SK-N-SH (cell line): ENCODE results near the gene GDNF. TPM values are rescaled to one million over a fixed set of nuclear protein-coding genes. Genes with fewer than 3 reads are reported as not detected.

Source experiments
- CTCF ChIA-PET: fragments of 300-600, 350-600 bp; formaldehyde crosslinking; extraction: SDS; loops from one replicate; lab custom pipeline; 2021; lab: Yijun Ruan, JAX
- POLR2A ChIA-PET: fragments of 350-600 bp; sonication (Branson Sonifier 250); formaldehyde crosslinking; extraction: SDS; loops from one replicate; lab custom pipeline; 2020; ENCODE audit warnings: antibody characterized with exemption, inconsistent platforms; lab: Yijun Ruan, JAX
- DNase-seq: peaks from one replicate; pipeline ENCODE4 v3.0.0; 2012
- H2AFZ ChIP-seq: fragments of 200-600 bp; sonication (generic); 2 replicates; pipeline ENCODE4 v1.8.1; 2016; ENCODE audit warnings: antibody characterized with exemption, mild to moderate bottlenecking, low read depth
- H3F3A ChIP-seq: fragments of 200-600 bp; sonication (generic); replicated peaks from 2 replicates; pipeline ENCODE3; 2016; ENCODE audit warnings: antibody characterized with exemption, mild to moderate bottlenecking; ENCODE audit not compliant: insufficient read depth
- H3K27ac ChIP-seq, 2 experiments: fragments of 200-500 bp in 1 of 2; fragments of 200-600 bp in 1 of 2; sonication (Bioruptor generic) in 1 of 2; sonication (generic), shearing (Covaris generic) in 1 of 2; 2 replicates each; pipeline versions ENCODE4 v1.5.1 to v1.6.1; 2014 to 2016; ENCODE audit warnings: low read depth in 2 of 2, inconsistent platforms in 1 of 2, low read length in 1 of 2, mild to moderate bottlenecking in 1 of 2, mixed read lengths in 1 of 2
- H3K27me3 ChIP-seq: fragments of 200-600 bp; sonication (generic), shearing (Covaris generic); 2 replicates; pipeline ENCODE4 v1.6.1; 2016; ENCODE audit warnings: mixed run types; ENCODE audit not compliant: insufficient read depth
- H3K36me3 ChIP-seq, 2 experiments: fragments of 200-500 bp in 1 of 2; fragments of 200-600 bp in 1 of 2; sonication (Bioruptor generic) in 1 of 2; sonication (generic) in 1 of 2; replicated peaks in 1 of 2; 2 replicates each; pipeline versions ENCODE3 to v1.5.1; 2014 to 2016; ENCODE audit warnings: low read length in 1 of 2, mild to moderate bottlenecking in 1 of 2; ENCODE audit not compliant: insufficient read depth in 2 of 2, control insufficient read depth in 1 of 2
- H3K4me1 ChIP-seq, 2 experiments: fragments of 200-500 bp in 1 of 2; fragments of 200-600 bp in 1 of 2; sonication (Bioruptor generic) in 1 of 2; sonication (generic), shearing (Covaris generic) in 1 of 2; 2 replicates each; pipeline versions ENCODE4 v1.5.1 to v1.6.1; 2014 to 2016; ENCODE audit warnings: low read depth in 1 of 2, low read length in 1 of 2, mixed run types in 1 of 2; ENCODE audit not compliant: insufficient read depth in 2 of 2, control insufficient read depth in 1 of 2
- H3K4me2 ChIP-seq: fragments of 200-600 bp; sonication (generic), shearing (Covaris generic); 2 replicates; pipeline ENCODE4 v1.6.1; 2017; ENCODE audit warnings: mixed run types
- H3K4me3 ChIP-seq, 2 experiments: fragments of 200-500 bp in 1 of 2; fragments of 200-600 bp in 1 of 2; sonication (Bioruptor generic) in 1 of 2; sonication (generic), shearing (Covaris generic) in 1 of 2; 2 replicates each; pipeline versions ENCODE4 v1.5.1 to v1.8.1; 2014 to 2016; ENCODE audit warnings: low read depth in 2 of 2, inconsistent platforms in 1 of 2, low read length in 1 of 2, mild to moderate bottlenecking in 1 of 2, mixed read lengths in 1 of 2, moderate library complexity in 1 of 2
- H3K79me2 ChIP-seq: fragments of 200-600 bp; sonication (generic); 2 replicates; pipeline ENCODE4 v1.8.1; 2017; ENCODE audit warnings: mild to moderate bottlenecking; ENCODE audit not compliant: insufficient read depth
- H3K9ac ChIP-seq: fragments of 200-600 bp; sonication (generic); 2 replicates; pipeline ENCODE4 v1.6.1; 2017; ENCODE audit warnings: mixed run types
- H3K9me2 ChIP-seq: fragments of 200-600 bp; sonication (generic); 2 replicates; pipeline ENCODE4 v1.6.1; 2017; ENCODE audit warnings: mixed run types
- H3K9me3 ChIP-seq: fragments of 200-600 bp; sonication (generic); 2 replicates; pipeline ENCODE4 v1.6.1; 2017; ENCODE audit warnings: mixed run types, mild to moderate bottlenecking, moderate library complexity
- H4K20me1 ChIP-seq: fragments of 200-600 bp; sonication (generic); 2 replicates; pipeline ENCODE4 v1.6.1; 2017; ENCODE audit warnings: mild to moderate bottlenecking, mixed run types; ENCODE audit not compliant: insufficient read depth
- EZH2phosphoT487 ChIP-seq: fragments of 200-600 bp; sonication (generic); IDR thresholded peaks from 2 replicates; pipeline ENCODE4 v1.6.1; 2017; ENCODE audit warnings: low read depth, mixed run types, mild to moderate bottlenecking, antibody characterized with exemption, moderate library complexity, borderline replicate concordance
- FOXJ3 ChIP-seq: sonication (generic); formaldehyde crosslinking; IDR thresholded peaks from 2 replicates; pipeline ENCODE4 v1.5.1; 2020; ENCODE audit warnings: mild to moderate bottlenecking, missing genetic modification reagents
- RFX5 ChIP-seq: IDR thresholded peaks from 2 replicates; pipeline ENCODE4 v1.6.1; 2012; ENCODE audit warnings: mild to moderate bottlenecking, improper control_type of control experiment, low read length
- TAF1 ChIP-seq: IDR thresholded peaks from 2 replicates; pipeline ENCODE4 v1.6.1; 2012; ENCODE audit warnings: low read depth, mild to moderate bottlenecking, low read length, moderate library complexity, borderline replicate concordance
- TCF12 ChIP-seq: IDR thresholded peaks from 2 replicates; pipeline ENCODE4 v1.4.0; 2012
- TEAD4 ChIP-seq: IDR thresholded peaks from 2 replicates; pipeline ENCODE4 v1.4.0; 2012; ENCODE audit warnings: mild to moderate bottlenecking, borderline replicate concordance; ENCODE audit not compliant: insufficient read depth
- WGBS: methylation state at CpG from one replicate; pipeline ENCODE4 v1.1.6; 2017; ENCODE audit warnings: low lambda C conversion rate; 5-methylcytosine and 5-hydroxymethylcytosine counted together
- polyA plus RNA-seq, 3 experiments: library from polyadenylated mRNA; depleted of rRNA; stranded (reverse); fragments of >200 nt; gene quantifications; 2 replicates each; pipeline ENCODE4 v1.2.3, GENCODE V29; 2012
- TF ChIP-seq, protein P1 (sequence below): IDR thresholded peaks from 2 replicates; pipeline ENCODE4 v1.6.1; 2012; ENCODE audit warnings: mild to moderate bottlenecking, low read depth, low read length, moderate library complexity
- TF ChIP-seq, protein P2 (sequence below): fragments of 200-600 bp; sonication (generic); IDR thresholded peaks from 2 replicates; pipeline ENCODE4 v1.6.1; 2017; ENCODE audit warnings: antibody characterized with exemption, mild to moderate bottlenecking, moderate library complexity
- TF ChIP-seq, protein P3 (sequence below): fragments of 150-350 bp; IDR thresholded peaks from 2 replicates; pipeline ENCODE4 v1.6.1; 2017; ENCODE audit warnings: antibody characterized with exemption, low read length, low read depth, borderline replicate concordance

Gene GDNF
- polyA plus RNA-seq, 1 of the 3 experiments (the other 2 are of a cell fraction): 9.0 TPM

DNA sequence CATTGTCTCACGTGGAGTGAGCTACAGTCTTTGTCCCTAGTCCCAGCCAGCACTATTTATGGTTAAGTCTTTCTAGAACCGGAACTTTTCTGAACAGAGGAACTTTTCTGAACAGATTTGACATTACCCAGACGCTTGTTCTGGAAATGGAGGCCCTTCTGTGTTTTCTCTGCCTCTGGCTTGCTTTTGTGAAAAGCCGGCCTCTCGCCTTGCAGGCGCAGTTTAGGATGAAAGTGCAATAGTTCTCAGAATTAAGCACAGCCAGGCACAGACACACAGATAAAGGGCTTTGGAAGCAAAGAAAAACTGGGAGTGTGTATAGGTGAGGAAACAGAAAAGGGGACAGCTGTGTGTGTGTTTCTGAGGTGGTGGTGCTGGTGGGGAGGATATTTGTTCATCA, 5.9 kb downstream of the GDNF start (continued):
- TF ChIP-seq TEAD4: no peak
- no peak for TF ChIP-seq EZH2phosphoT487
- TF ChIP-seq, protein P1, sequence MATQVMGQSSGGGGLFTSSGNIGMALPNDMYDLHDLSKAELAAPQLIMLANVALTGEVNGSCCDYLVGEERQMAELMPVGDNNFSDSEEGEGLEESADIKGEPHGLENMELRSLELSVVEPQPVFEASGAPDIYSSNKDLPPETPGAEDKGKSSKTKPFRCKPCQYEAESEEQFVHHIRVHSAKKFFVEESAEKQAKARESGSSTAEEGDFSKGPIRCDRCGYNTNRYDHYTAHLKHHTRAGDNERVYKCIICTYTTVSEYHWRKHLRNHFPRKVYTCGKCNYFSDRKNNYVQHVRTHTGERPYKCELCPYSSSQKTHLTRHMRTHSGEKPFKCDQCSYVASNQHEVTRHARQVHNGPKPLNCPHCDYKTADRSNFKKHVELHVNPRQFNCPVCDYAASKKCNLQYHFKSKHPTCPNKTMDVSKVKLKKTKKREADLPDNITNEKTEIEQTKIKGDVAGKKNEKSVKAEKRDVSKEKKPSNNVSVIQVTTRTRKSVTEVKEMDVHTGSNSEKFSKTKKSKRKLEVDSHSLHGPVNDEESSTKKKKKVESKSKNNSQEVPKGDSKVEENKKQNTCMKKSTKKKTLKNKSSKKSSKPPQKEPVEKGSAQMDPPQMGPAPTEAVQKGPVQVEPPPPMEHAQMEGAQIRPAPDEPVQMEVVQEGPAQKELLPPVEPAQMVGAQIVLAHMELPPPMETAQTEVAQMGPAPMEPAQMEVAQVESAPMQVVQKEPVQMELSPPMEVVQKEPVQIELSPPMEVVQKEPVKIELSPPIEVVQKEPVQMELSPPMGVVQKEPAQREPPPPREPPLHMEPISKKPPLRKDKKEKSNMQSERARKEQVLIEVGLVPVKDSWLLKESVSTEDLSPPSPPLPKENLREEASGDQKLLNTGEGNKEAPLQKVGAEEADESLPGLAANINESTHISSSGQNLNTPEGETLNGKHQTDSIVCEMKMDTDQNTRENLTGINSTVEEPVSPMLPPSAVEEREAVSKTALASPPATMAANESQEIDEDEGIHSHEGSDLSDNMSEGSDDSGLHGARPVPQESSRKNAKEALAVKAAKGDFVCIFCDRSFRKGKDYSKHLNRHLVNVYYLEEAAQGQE: no peak
- TF ChIP-seq FOXJ3: no peak
- no peak for TF ChIP-seq TAF1
- TF ChIP-seq RFX5: no peak

DNA sequence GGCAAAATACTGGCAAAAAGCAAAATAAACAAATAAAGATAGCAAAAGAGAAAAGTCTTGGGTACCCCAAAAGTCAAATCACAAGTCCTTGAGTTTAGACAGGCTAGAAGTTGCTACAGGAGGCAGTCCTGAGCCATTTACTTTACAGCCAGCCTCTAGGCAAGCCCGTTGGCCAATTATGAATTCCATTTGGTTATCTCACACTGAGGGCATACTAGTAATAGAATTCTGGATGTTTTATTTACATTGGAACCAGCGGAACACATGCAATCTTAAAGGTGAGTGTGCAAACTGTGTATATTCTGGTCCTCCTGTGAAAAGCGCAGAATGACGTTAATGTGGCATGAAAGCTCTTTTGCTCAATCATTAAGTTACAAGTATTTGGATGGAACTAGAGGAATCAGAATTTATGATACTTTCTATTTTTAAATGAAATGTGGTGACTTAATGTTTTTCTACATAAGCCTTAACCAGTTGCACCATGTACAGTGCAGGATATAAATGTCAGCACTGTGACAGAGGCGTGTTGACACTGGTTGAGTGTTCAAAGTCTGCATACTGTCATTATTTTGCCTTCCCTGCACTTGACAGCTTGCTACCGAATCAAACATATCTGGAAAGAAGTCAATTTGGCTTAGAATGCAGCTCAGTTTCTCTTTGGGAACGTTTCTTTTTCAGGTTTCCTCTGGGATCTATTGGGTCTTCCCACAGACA, 7.9 kb downstream of the GDNF start:
- Histone ChIP-seq H3K27ac (peak overlapping the region in 1 of 2 experiments; percentile 87; a peak in 2 of 4 replicates), H2AFZ (no peak overlapping the region), H3K9me3 (no peaks in the 10 kb centered on the region), H3K4me2 (peak overlapping the region; percentile 41; the same call in 1 of the 2 replicates), H3K36me3 (peaks cover 0 to 26% of the 10 kb centered on the region in 2 experiments), H3F3A (peaks cover 15% of the 10 kb centered on the region), H3K9me2 (no peaks in the 10 kb centered on the region), H3K27me3 (no peaks in the 10 kb centered on the region), H3K79me2 (peaks cover 100% of the 10 kb centered on the region), H3K4me1 (peaks cover 2 to 32% of the 10 kb centered on the region in 2 experiments; a peak in 3 of 4 replicates), H4K20me1 (no peaks in the 10 kb centered on the region; the same call in 1 of the 2 replicates), H3K4me3 (no peak overlapping the region), H3K9ac (no peak overlapping the region; the same call in 1 of the 2 replicates)
- TF ChIP-seq, protein P2, sequence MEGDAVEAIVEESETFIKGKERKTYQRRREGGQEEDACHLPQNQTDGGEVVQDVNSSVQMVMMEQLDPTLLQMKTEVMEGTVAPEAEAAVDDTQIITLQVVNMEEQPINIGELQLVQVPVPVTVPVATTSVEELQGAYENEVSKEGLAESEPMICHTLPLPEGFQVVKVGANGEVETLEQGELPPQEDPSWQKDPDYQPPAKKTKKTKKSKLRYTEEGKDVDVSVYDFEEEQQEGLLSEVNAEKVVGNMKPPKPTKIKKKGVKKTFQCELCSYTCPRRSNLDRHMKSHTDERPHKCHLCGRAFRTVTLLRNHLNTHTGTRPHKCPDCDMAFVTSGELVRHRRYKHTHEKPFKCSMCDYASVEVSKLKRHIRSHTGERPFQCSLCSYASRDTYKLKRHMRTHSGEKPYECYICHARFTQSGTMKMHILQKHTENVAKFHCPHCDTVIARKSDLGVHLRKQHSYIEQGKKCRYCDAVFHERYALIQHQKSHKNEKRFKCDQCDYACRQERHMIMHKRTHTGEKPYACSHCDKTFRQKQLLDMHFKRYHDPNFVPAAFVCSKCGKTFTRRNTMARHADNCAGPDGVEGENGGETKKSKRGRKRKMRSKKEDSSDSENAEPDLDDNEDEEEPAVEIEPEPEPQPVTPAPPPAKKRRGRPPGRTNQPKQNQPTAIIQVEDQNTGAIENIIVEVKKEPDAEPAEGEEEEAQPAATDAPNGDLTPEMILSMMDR: peak; percentile 42
- TF ChIP-seq, protein P3, sequence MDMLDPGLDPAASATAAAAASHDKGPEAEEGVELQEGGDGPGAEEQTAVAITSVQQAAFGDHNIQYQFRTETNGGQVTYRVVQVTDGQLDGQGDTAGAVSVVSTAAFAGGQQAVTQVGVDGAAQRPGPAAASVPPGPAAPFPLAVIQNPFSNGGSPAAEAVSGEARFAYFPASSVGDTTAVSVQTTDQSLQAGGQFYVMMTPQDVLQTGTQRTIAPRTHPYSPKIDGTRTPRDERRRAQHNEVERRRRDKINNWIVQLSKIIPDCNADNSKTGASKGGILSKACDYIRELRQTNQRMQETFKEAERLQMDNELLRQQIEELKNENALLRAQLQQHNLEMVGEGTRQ: no peak
- TF ChIP-seq TCF12 (peak; percentile 49), TAF1 (no peak)
- ChIA-PET POLR2A (no interaction called here), CTCF (no interaction called here)
- 34% methylated on average over 7 of the region's 7 CpGs for WGBS
- DNase-seq: no peak
